HG02870 (cell line): ENCODE results near the gene EIF3B.
"Not testable (repeated sequence)": the region's sequence is repeated elsewhere in the genome, so short reads cannot be mapped to it uniquely, and the experiment has no call there.

Experiments used
- ATAC-seq: cut with Tn5 transposase; IDR thresholded peaks from one replicate; pipeline ENCODE4 v1.9.1; 2021; ENCODE audit warnings: mild to moderate bottlenecking, moderate library complexity; ENCODE audit not compliant: unreplicated experiment

EIF3B gene

DNA sequence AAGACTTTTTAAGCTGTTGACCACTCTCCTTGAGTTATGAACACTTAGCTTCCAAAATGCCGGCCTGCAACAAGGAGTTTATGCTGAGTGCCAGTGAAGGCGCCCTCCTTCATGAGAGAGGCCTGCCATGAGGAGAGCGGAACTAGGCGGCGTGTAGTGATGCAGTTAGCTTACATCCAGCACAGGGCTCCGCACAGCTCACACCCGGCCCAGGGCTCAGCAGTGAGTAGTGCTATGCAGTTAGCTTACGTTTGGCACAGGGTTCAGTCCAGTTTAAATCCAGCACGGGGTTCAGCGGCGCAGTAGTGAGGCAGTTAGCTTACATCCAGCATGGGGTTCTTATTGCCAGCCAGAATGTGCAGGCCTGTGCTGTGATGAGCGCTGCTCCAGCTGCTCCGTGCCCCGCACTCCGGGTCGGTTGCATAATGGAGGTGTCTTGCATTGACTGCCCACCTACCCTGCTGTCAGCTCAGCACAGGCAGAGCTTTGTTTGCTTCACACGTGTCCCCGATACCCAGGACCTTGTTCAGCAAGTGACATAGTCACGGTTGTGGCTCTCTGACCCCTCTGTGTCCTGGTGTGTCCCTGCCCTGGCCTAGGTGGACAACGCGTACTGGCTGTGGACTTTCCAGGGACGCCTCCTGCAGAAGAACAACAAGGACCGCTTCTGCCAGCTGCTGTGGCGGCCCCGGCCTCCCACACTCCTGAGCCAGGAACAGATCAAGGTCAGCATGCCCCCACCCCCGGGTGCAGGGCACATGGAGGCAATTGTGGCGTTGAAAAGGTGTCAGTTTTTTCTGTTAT is 21.9 kb downstream of the EIF3B start:
- ATAC-seq = no peak

DNA sequence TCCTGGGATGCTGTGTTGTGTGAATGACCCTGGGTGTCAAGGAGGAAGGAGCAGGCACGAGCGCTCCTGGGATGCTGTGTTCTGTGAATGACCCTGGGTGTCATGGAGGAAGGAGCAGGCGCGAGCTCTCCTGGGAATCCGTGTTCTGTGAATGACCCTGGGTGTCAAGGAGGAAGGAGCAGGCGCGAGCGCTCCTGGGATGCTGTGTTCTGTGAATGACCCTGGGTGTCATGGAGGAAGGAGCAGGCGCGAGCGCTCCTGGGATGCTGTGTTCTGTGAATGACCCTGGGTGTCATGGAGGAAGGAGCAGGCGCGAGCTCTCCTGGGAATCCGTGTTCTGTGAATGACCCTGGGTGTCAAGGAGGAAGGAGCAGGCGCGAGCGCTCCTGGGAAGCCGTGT is 22.9 kb downstream of the EIF3B start:
- not testable (repeated sequence) for ATAC-seq

DNA sequence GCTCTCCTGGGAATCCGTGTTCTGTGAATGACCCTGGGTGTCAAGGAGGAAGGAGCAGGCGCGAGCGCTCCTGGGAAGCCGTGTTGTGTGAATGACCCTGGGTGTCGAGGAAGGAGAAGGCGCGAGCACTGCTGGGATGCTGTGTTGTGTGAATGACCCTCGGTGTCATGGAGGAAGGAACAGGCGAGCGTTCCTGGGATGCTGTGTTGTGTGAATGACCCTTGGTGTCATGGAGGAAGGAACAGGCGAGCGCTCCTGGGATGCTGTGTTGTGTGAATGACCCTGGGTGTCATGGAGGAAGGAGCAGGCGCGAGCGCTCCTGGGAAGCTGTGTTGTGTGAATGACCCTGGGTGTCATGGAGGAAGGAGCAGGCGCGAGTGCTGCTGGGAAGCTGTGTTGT is 23.5 kb downstream of the EIF3B start:
- not testable (repeated sequence) for ATAC-seq

DNA sequence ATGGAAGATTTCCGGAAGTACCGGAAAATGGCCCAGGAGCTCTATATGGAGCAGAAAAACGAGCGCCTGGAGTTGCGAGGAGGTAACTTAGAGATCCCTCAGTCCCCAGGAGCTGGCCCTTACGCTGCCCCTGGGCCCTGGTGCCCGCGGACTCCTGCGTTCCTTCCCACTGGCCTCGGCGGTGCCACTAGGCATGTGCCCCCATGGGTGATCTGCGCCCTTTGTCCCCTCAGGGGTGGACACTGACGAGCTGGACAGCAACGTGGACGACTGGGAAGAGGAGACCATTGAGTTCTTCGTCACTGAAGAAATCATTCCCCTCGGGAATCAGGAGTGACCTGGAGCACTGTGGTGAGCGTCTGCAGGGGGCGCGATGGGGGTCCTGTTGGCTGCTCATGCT is 24.5 kb downstream of the EIF3B start:
- ATAC-seq = no peak

DNA sequence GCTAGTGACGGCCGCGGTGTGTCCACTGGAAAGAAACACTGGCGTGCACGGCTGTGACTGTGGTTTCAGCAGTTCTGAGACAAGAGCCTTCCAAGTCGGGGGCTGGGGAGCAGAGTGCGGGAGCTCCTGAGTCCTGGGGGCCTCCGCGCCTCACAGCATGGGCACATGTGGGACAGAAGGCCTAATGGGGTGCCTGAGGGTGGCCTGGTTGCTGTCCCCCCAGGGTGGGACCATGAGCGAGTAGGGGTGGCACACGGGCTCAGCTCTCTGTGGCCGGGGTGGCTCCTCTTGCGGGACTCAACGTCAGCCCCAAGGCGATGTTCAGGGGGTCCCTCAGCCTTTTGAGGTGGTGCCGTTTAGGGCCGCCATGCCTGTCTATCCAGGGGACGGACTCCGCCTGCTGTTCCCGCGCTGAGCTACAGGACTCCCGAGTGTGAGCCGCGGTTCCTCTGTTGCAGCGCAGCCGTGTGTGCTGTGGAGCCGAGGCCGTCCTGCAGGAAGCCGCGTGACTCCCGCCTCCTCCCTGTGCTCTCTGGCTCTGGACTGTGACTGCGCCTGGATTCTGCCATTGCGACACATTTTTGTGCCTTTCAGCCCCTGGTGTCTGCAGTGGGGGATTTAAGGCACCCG is 25.3 kb downstream of the EIF3B start:
- no peak for ATAC-seq

DNA sequence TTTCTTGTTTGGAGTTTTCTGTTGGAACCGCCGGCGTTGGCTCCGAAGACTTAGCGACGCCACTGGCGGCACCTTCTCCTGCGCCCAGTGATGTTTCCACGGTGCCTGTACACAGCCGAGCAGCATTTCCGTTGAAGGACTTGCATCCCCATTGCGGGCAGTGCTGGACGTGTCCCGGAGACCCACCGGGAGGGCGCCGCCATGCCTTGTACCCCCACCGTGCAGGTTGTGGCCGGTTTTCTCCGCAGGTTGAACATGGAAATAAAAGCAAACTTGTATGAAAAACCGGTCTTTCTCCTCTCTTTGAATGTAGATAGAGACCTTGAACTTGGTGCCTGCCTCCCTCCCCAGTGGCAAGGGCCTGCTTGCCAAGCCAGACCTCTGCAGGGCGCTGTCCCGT is 25.8 kb downstream of the EIF3B start:
- ATAC-seq = no peak

DNA sequence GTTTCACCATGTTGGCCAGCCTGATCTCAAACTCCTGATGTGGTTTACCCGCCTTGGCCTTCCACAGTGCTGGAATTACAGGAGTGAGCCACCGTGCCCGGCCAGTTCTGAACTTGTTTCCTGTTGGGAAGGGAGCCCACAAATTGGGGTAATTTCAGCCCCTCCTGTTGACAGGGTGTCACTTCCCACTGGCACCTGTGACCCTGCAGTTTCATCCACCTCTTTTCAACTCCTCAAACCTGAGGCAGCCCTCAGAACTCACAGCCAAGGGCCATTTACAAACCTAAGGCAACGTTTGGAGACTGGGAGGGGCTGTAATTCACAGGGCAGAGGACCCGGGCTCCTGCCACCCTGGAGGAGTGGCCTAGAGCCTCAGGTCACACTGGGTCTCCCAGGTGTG is 26.6 kb downstream of the EIF3B start:
- ATAC-seq = no peak

DNA sequence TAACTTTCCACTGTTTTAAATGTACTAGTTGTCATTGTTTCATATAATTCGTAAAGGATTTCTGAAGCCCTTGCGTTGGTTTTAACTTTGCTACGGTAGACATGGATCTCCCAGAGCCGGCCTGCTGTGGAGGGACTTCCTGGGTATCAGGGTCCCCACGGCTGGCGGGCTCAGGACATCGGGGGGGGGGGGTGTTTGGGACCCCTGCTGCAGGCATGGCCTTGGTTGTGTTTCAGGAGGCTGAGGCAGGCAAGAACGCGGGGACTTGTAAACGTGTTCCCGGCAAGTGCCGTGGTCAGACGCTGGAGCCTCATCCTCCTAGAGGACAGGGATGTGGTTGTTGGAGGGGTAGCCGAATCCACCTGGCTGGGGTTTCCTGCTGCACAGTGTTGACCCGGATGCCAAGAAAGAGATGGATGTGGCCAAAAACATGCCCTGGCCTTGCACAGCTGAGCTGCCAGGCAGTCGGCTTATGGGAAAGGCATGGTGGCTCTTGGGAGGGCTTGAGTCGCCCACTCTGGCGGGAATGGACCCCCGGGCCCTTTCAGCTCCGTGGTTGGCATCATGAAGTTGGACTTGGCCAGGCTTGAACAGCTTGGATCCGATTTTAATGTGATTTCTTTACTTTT is 27.4 kb downstream of the EIF3B start:
- no peak for ATAC-seq

DNA sequence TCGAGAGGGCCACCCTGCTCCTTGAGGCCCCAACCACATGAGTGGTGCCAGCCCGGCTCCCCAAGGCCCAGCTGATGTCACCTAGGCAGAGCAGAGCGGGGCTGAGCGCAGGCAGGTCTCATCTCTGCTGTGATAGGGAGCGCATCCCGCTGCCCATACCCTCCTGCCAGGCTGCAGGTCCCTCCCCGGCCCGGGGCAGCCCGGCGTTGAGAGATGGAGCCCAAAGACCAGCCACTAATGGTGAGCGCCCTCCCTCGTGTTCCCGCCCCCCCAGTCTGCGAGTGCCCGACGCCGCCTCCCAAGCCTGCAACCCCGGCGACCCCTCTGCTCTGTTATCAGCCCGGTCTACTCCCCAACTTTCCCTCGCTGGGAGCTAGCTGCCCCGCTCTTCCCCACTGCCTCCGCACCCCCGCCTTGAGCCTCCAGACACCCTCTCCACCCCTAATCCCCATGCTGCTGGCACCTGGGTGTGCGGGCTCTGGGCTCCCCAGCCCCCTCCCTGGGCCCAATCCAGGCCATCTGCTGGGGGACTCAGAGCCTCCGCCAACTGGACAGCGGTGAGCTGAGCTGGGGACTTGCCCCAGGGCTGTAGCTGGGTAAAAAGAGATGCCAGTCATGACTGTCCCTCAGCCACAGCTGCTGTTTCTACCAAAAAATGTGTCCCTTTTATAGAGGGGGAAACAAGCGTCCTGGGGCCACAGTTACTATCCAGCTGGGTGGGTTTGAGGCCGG is 29.1 kb downstream of the EIF3B start:
- no peak for ATAC-seq

GRCh38 chr7:2384354-2385243 is 30.0 kb downstream of the EIF3B start:
- no peak for ATAC-seq

GRCh38 chr7:2386122-2386521 is 31.5 kb downstream of the EIF3B start:
- not testable (repeated sequence) for ATAC-seq

DNA sequence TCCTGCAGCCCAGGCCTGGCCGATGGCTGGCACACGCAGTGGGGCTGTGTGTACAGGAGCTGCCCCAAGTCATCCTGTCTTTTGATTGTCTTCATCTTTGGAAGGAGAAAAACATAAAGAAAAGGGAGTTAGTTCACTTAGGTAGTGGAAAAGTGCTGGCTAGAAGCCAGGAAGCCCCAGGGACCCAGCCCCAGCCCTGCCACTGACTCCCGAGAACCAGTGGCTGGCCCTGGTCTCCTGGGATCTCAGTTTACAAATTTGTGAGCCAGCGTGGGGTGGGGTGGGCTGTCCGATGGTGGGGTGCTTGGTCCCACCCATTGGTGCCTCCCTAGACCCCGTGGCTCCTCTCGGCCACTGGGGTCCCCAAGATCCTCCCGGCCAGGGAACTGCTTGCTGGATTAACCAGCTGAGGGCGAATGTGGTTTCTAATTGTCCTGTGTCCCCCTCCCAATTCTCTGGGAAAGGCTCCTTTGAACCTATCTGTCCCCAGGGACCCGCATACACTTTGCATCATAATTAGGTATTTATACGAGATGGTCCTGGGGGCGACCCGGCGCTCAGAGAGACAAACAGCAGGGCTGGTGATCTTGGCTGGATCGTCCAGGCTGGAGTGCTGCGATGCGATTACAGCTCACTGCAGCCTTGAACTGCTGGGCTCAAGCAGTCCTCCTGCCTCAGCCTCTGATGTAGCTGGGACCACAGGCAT is 32.5 kb downstream of the EIF3B start:
- ATAC-seq = no peak

- no peak for ATAC-seq
Observed at GRCh38 chr7:2387897-2388636, 33.4 kb downstream of the EIF3B start.

GRCh38 chr7:2388637-2388954 is 34.0 kb downstream of the EIF3B start:
- ATAC-seq = no peak

GRCh38 chr7:2390020-2390816 is 35.6 kb downstream of the EIF3B start:
- ATAC-seq = not testable (repeated sequence)

DNA sequence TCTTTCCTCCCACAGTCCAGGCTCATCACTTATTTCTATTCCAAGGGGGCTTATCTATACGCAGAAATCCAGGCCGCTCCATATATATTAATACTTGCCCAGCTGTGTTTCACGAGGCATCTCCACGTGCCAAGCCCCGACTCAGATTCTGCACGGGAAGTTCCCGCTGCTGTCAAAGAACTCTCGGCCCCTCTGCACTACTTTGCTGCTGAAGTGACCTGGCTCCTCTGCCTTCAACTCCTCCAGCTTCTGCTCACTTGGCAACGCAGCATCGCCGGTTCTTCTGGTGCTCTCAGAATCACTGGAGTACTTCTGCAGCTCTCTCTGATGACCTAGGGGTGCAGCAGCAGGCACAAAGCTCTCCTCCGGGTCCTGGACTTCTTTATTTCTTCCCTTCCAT is 39.1 kb downstream of the EIF3B start:
- ATAC-seq = no peak

- no peak for ATAC-seq
Observed at GRCh38 chr7:2394566-2395082, 40.0 kb downstream of the EIF3B start.

- no peak for ATAC-seq
Observed at GRCh38 chr7:2398506-2398905, 43.9 kb downstream of the EIF3B start.
